K562 (cell line): ENCODE data around the gene KCP. TPM values are rescaled to one million over a fixed set of nuclear protein-coding genes. Genes with fewer than 3 reads are reported as not detected.

Experiments
- CBX1 ChIP-seq: sonication (generic); IDR thresholded peaks from 2 replicates; pipeline ENCODE4 v1.6.1; 2016; ENCODE audit warnings: antibody characterized with exemption, low read depth, mild to moderate bottlenecking
- CCNT2 ChIP-seq: IDR thresholded peaks from 2 replicates; pipeline ENCODE4 v1.6.1; 2011; ENCODE audit warnings: borderline replicate concordance, low read depth, mild to moderate bottlenecking, moderate library complexity, mixed read lengths, low read length; ENCODE audit not compliant: insufficient read length; ENCODE audit errors: extremely low read depth
- CHD4 ChIP-seq: fragments of 200-600 bp; sonication (generic); IDR thresholded peaks from 3 replicates; pipeline ENCODE4 v1.6.1; 2012; ENCODE audit warnings: low read depth, mild to moderate bottlenecking, mixed read lengths, low read length, inconsistent platforms; ENCODE audit not compliant: insufficient read depth, insufficient replicate concordance, poor library complexity, severe bottlenecking
- ETV5 ChIP-seq: sonication (generic); formaldehyde crosslinking; IDR thresholded peaks from 2 replicates; pipeline ENCODE4 v1.4.0; 2020; ENCODE audit warnings: low read depth, mild to moderate bottlenecking, missing genetic modification reagents
- MAFF ChIP-seq: IDR thresholded peaks from 2 replicates; pipeline ENCODE4 v1.6.1; 2012; ENCODE audit warnings: low read length, improper control_type of control experiment
- MAFK ChIP-seq: IDR thresholded peaks from 2 replicates; pipeline ENCODE4 v1.6.1; 2011; ENCODE audit warnings: low read length, improper control_type of control experiment
- MAX ChIP-seq: sonication (generic); formaldehyde crosslinking; IDR thresholded peaks from 2 replicates; pipeline ENCODE4 v1.9.0; 2022; ENCODE audit warnings: mild to moderate bottlenecking, missing genetic modification reagents
- MEF2A ChIP-seq: IDR thresholded peaks from 2 replicates; pipeline ENCODE4 v1.6.1; 2011; ENCODE audit warnings: low read depth, mild to moderate bottlenecking, low read length, moderate library complexity; ENCODE audit not compliant: control insufficient read depth
- NRF1 ChIP-seq, 2 experiments: fragments of 450-650 bp; IDR thresholded peaks in 1 of 2; conservative IDR thresholded peaks in 1 of 2; 2 replicates each; pipeline ENCODE4 v1.6.1; 2014; ENCODE audit warnings: mild to moderate bottlenecking in 2 of 2
- PTRF ChIP-seq: fragments of 450-650 bp; IDR thresholded peaks from 2 replicates; pipeline ENCODE4 v1.6.1; 2016; ENCODE audit warnings: mild to moderate bottlenecking, missing genetic modification characterization, missing compliant biosample characterization
- PURB ChIP-seq: sonication (generic); formaldehyde crosslinking; IDR thresholded peaks from 2 replicates; pipeline ENCODE4 v1.9.0; 2021; ENCODE audit warnings: low read depth, mild to moderate bottlenecking, missing genetic modification reagents
- RBM15 ChIP-seq: fragments of 200-400 bp; formaldehyde crosslinking; IDR thresholded peaks from 2 replicates; pipeline ENCODE4 v1.6.1; 2018; ENCODE audit warnings: mild to moderate bottlenecking, low read length, moderate library complexity; ENCODE audit not compliant: insufficient read depth
- ZBTB1 ChIP-seq: sonication (generic); formaldehyde crosslinking; IDR thresholded peaks from 2 replicates; pipeline ENCODE4 v1.8.1; 2023; ENCODE audit warnings: missing genetic modification reagents, low read depth, mild to moderate bottlenecking, borderline replicate concordance
- ZNF224 ChIP-seq: sonication (generic); formaldehyde crosslinking; IDR thresholded peaks from 2 replicates; pipeline ENCODE4 v1.8.0; 2022; ENCODE audit warnings: mild to moderate bottlenecking, missing genetic modification reagents
- ZNF274 ChIP-seq: IDR thresholded peaks from 2 replicates; pipeline ENCODE4 v1.6.1; 2011; ENCODE audit warnings: low read depth, mild to moderate bottlenecking, low read length, moderate library complexity, borderline replicate concordance
- ZNF282 ChIP-seq: sonication (generic); formaldehyde crosslinking; IDR thresholded peaks from 2 replicates; pipeline ENCODE4 v1.8.1; 2023; ENCODE audit warnings: missing genetic modification reagents
- ZNF511 ChIP-seq: sonication (generic); formaldehyde crosslinking; IDR thresholded peaks from 2 replicates; pipeline ENCODE4 v1.8.0; 2022; ENCODE audit warnings: mild to moderate bottlenecking, missing genetic modification reagents
- polyA plus RNA-seq, 8 experiments: library from polyadenylated mRNA; depleted of rRNA in 4 of 8; stranded (reverse) in 5 of 8; unstranded in 3 of 8; fragments of >200 nt; fragmentation: Nextera tagmentation in 2 of 8; fragmentation: Illumina TruSeq in 1 of 8; extraction: Ambion mirVana in 2 of 8; extraction: Trizol in 1 of 8; gene quantifications; 2 replicates each; pipeline versions ENCODE4 v1.2.1 to v1.2.3, GENCODE V29; 2011 to 2014; ENCODE audit warnings: inconsistent platforms in 1 of 8, missing spikeins in 1 of 8
- total RNA-seq, 7 experiments: library from RNA; depleted of rRNA in 6 of 7; stranded (reverse); fragments of >200 nt in 6 of 7; fragmentation: Illumina TruSeq in 2 of 7; extraction: Trizol in 2 of 7; gene quantifications; 2 replicates each; pipeline versions ENCODE4 v1.2.1 to v1.2.3, GENCODE V29; 2011 to 2021; ENCODE audit warnings: low replicate concordance in 1 of 7
- TF ChIP-seq, protein P1 (sequence below), 3 experiments: fragments of 200-800 bp in 1 of 3; sonication (Bioruptor generic) in 1 of 3; sonication (generic) in 1 of 3; formaldehyde crosslinking in 1 of 3; IDR thresholded peaks; 2 replicates each; pipeline versions ENCODE4 v1.6.1 to v1.8.0; 2016 to 2022; ENCODE audit warnings: mild to moderate bottlenecking in 2 of 3, missing compliant biosample characterization in 2 of 3, missing genetic modification characterization in 2 of 3, missing genetic modification reagents in 1 of 3
- TF ChIP-seq, protein P2 (sequence below), 2 experiments: fragments of 450-650 bp in 1 of 2; sonication (generic) in 1 of 2; formaldehyde crosslinking; conservative IDR thresholded peaks; 2 replicates each; pipeline versions ENCODE4 v1.4.0 to v1.8.1; 2020 to 2022; ENCODE audit warnings: mild to moderate bottlenecking in 1 of 2, missing genetic modification reagents in 1 of 2
- TF ChIP-seq, protein P3 (sequence below), 2 experiments: IDR thresholded peaks; 2 replicates each; pipeline ENCODE4 v1.6.1; 2012; ENCODE audit warnings: improper control_type of control experiment in 2 of 2, low read depth in 2 of 2, low read length in 2 of 2, borderline replicate concordance in 1 of 2

The KCP gene
- total and polyA plus RNA-seq, 9 of the 15 experiments (the other 6 are each of a cell fraction or from before 2014, with no cell fraction given): 0.06 to 0.17 (median 0.12) TPM; not detected in 3

GRCh38 chr7:128859232-128860157, 51.0 kb downstream of the KCP start (continued):
- TF ChIP-seq MEF2A (0 out of 2 replicates have a peak, but pooled peaks have one; percentile 3), ZNF224 (no peak), RBM15 (no peak), CBX1 (peak; percentile 8; the same call in 1 of the 2 replicates), MAFK (peak; percentile 67), ZNF282 (no peak), ETV5 (CRISPR knock-in tag) (no peak), ZNF511 (CRISPR knock-in tag) (no peak), MAFF (peak; percentile 13; the same call in 1 of the 2 replicates), ZNF274 (0 out of 2 replicates have a peak, but pooled peaks have one; percentile 32), NRF1 (conservative IDR thresholded peaks at IDR 0.05 in 1 of 2, IDR thresholded peaks at IDR 0.05 in 1 of 2) (0 out of 4 replicates have a peak, but pooled peaks of 1 of the 2 experiments have one; percentile 11), CHD4 (no peak), CCNT2 (no peak), ZBTB1 (CRISPR knock-in tag) (no peak), PURB (CRISPR knock-in tag) (0 out of 2 replicates have a peak, but pooled peaks have one; percentile 43), PTRF (tag) (no peak), MAX (CRISPR knock-in tag) (no peak)
- TF ChIP-seq, protein P1, sequence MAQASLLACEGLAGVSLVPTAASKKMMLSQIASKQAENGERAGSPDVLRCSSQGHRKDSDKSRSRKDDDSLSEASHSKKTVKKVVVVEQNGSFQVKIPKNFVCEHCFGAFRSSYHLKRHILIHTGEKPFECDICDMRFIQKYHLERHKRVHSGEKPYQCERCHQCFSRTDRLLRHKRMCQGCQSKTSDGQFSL (CRISPR knock-in tag; IDR thresholded peaks at IDR 0.05): no peak
- TF ChIP-seq, protein P1 (tag; IDR thresholded peaks at IDR 0.05): no peak
- TF ChIP-seq, protein P2, sequence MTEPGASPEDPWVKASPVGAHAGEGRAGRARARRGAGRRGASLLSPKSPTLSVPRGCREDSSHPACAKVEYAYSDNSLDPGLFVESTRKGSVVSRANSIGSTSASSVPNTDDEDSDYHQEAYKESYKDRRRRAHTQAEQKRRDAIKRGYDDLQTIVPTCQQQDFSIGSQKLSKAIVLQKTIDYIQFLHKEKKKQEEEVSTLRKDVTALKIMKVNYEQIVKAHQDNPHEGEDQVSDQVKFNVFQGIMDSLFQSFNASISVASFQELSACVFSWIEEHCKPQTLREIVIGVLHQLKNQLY (CRISPR knock-in tag; conservative IDR thresholded peaks at IDR 0.05): 0 out of 4 replicates have a peak, but pooled peaks of 1 of the 2 experiments have one; percentile 10
- TF ChIP-seq, protein P3, sequence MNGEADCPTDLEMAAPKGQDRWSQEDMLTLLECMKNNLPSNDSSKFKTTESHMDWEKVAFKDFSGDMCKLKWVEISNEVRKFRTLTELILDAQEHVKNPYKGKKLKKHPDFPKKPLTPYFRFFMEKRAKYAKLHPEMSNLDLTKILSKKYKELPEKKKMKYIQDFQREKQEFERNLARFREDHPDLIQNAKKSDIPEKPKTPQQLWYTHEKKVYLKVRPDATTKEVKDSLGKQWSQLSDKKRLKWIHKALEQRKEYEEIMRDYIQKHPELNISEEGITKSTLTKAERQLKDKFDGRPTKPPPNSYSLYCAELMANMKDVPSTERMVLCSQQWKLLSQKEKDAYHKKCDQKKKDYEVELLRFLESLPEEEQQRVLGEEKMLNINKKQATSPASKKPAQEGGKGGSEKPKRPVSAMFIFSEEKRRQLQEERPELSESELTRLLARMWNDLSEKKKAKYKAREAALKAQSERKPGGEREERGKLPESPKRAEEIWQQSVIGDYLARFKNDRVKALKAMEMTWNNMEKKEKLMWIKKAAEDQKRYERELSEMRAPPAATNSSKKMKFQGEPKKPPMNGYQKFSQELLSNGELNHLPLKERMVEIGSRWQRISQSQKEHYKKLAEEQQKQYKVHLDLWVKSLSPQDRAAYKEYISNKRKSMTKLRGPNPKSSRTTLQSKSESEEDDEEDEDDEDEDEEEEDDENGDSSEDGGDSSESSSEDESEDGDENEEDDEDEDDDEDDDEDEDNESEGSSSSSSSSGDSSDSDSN (IDR thresholded peaks at IDR 0.05; ENCODE audit: borderline replicate concordance in 1 of 2, low read depth in 2 of 2, low read length in 2 of 2): no peak
